Kidney capillary endothelial cell (primary cell): ENCODE results near the gene THSD7A.

Source experiments
- DNase-seq: peaks from one replicate; pipeline ENCODE4 v3.0.0-alpha.2; 2018; ENCODE audit warnings: low spot score

Gene THSD7A

DNA sequence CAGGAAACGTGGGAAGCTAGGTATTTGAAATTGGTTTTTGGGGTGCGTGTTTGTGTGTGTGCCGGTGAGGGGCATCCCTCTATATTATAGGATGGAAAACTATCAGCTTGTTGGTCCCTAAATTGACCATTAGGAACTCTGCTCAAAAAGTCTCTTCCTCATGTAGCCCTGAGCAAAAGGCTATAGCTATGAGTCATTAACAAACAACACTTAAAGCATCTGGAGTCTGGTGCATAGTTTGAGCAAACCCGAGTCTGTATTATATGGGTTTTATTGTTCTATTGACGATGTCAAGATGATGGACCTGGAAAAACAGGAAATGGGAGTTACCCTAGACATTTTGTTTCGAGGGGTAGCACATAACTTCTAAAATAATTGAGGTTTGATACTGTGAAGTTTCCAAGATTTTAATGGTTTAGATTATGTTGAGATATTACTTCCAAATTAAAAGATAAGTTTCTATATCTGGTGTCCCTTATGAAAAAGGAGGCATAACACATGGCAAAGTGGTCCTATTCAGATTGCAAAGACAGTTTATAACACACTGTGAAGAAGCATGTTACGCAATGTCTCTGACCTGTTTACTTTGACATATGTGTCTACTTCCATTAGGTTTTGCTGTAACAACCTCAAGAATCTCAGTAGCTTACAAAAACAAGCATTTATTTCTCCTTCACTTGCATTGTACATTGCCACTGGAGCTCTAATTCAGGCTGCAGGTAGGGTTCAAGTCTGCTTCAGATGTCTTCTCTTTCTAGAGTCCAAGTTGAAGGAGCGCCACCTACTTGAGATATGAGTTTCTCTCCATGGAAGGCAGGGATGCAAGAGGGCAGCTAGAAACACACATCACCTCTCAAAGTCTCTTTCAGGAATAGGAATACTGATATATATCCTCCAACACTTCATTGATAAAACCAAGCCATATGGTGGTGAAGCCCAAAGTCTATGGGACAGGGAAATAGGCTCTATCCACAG, 500.6 kb downstream of the THSD7A start:
- no peak for DNase-seq

DNA sequence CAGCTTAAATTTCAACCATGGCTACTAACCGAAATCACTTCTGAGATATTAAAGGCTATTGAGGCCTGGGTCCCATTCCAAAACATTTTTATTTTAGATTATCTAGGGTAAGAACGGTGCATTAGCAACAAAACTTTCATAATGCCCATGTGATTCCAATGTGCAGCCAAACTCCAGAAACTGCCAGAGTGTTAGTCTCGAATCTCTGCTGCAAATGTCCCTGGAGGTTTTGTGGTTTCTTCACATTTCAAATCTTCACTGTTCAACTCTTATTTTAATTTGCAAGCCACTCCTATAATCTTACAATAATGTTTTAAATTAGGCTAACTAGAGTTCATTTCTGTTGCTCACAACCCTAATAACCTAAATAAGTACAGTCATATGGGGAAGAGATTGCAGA, 501.3 kb downstream of the THSD7A start:
- no peak for DNase-seq

DNA sequence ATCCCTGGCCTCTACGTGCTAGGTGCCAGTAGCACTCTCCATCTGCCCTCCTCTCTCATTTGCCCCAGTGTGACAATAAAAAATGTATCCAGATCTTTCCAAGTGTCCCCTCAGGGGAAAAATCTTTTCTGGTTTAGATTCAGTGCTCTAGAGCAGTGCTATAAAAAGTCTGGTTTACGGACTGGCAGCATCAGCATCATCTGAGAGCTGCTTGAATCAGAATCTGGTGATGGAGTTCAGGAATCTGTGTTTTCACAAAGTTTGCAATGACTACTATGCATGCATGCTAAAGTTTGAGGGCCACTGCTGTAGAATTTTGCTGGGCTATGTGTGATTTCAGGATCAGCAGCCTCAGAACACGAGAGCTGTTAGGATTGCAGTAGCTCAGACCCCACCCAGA, 501.8 kb downstream of the THSD7A start:
- no peak for DNase-seq

DNA sequence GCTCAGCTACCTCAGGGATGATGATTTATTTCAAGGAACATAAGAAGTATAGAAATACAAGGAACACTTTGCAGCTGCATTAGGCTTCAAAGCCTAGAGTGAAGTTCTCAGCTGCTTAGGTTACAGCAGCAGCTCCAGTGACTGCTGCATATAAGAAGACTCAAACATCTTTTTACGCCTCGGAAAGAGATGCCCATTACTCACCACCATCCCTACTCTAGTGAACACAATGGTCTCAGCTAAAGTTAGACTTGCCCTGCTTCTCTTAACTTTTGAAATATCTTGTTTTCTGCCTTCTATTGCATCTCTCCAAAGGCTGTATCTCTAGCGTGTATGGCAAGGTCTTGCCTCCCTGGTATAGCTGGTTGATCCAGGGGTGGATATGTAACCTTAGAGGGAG, 502.4 kb downstream of the THSD7A start:
- DNase-seq = no peak

DNA sequence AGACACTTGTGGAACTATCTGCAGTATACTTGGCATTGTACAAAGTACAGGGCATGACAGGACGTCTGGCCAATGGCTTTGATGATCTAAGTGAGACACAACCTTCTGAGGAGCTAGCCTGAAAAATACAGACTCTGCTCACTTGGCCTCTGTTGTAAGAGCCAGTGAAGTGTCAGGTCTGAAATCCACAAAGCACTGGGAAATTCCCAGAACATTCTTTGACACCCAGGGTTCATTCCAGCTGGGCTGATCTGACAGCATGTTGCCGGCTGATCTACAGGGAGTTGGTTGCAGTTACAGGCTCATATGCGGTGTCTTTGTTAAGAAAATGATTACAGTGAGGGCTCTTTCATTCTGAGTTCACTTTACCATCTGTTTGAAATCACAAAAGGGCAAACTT, 503.7 kb downstream of the THSD7A start:
- no peak for DNase-seq

DNA sequence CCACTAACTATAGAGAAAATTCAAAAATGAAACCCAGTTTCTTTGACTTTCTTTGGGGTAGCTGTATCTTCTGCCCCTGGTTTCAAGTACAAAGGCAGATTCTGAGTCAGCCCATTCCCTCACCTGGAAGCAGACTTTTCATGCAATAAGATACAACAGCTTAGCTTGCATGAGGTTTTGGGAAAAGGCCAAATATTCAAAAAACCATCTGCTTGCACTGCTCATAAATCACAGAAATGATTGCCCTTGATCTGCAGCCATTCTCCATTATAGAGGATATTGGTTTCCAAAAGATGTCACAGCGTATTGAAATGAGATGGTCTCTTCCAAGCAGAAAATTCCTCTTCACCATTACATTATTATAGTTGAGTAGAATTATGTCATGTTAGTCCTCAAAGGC, 504.4 kb downstream of the THSD7A start:
- DNase-seq = no peak
